Heart left ventricle (tissue), 16 donors: ENCODE measurements around the gene TULP4. TPM values are rescaled to one million over a fixed set of nuclear protein-coding genes. Genes with fewer than 3 reads are reported as not detected.

Experiments used
- ATAC-seq, 4 donors: fragments of 200-7000 bp; cut with Tn5 transposase; one replicate each; pipeline ENCODE4 v1.9.1; 2020 to 2022; ENCODE audit warnings: moderate library complexity in 4 of 4, mild to moderate bottlenecking in 3 of 4, moderate number of reproducible peaks in 1 of 4
- DNase-seq, 5 donors: peaks; one replicate each; pipeline ENCODE4 v3.0.0-alpha.2; 2020
- H3K27ac ChIP-seq, 12 donors: fragments of 200-600 bp; sonication (generic) in 4 of 12; one replicate each; pipeline versions ENCODE4 v1.5.0 to v1.8.0; 2016 to 2022; ENCODE audit warnings: mild to moderate bottlenecking in 2 of 12
- H3K27me3 ChIP-seq, 9 donors: fragments of 200-600 bp; sonication (generic) in 2 of 9; one replicate each; pipeline versions ENCODE4 v1.5.1 to v1.8.0; 2016 to 2022; ENCODE audit warnings: mild to moderate bottlenecking in 3 of 9
- H3K36me3 ChIP-seq, 9 donors: fragments of 200-600 bp; sonication (generic) in 2 of 9; one replicate each; pipeline versions ENCODE4 v1.5.0 to v1.8.0; 2018 to 2022; ENCODE audit warnings: mild to moderate bottlenecking in 2 of 9
- H3K4me1 ChIP-seq, 12 donors: fragments of 200-600 bp; sonication (generic) in 4 of 12; one replicate each; pipeline versions ENCODE4 v1.5.0 to v1.8.0; 2016 to 2022; ENCODE audit warnings: mild to moderate bottlenecking in 3 of 12
- H3K4me3 ChIP-seq, 12 donors: fragments of 200-600 bp; sonication (generic) in 4 of 12; one replicate each; pipeline versions ENCODE4 v1.5.0 to v1.8.0; 2017 to 2022; ENCODE audit warnings: mild to moderate bottlenecking in 9 of 12, moderate library complexity in 4 of 12
- H3K9me3 ChIP-seq, 12 donors: fragments of 200-600 bp; sonication (generic) in 4 of 12; one replicate each; pipeline versions ENCODE4 v1.5.0 to v1.8.0; 2016 to 2022; ENCODE audit warnings: mild to moderate bottlenecking in 1 of 12
- POLR2A ChIP-seq, 2 donors: fragments of 450-650 bp; IDR thresholded peaks; one replicate each; pipeline ENCODE4 v1.6.1; 2017; ENCODE audit warnings: antibody characterized with exemption in 2 of 2, mild to moderate bottlenecking in 2 of 2, moderate library complexity in 2 of 2
- WGBS, 4 donors: extraction: QIAGEN DNeasy Blood & Tissue Kit in 2 of 4; methylation state at CpG; one replicate each; pipeline versions ENCODE4 v1.1.5 to v1.1.7; 2013 to 2018; 5-methylcytosine and 5-hydroxymethylcytosine counted together
- intact Hi-C, 10 donors: fragments of 100-400 bp; cut with DNase I; formaldehyde crosslinking; loops; one replicate each; pipeline versions ENCODE4 v1.11.1 to v1.14.2; 2022
- polyA plus RNA-seq, 2 donors: library from polyadenylated mRNA; stranded (reverse); fragments of 200-250 nt; gene quantifications; one replicate each; pipeline ENCODE4 v1.2.3, GENCODE V29; 2013
- total RNA-seq, 9 donors: library from RNA; depleted of rRNA in 2 of 9; stranded (reverse); fragments of >200 nt in 2 of 9; fragmentation: NEBNext Ultra II Directional in 3 of 9; extraction: Animal tissue kit (Norgen Biotek cat#: 25700) in 3 of 9; gene quantifications; one replicate each; pipeline versions ENCODE4 v1.1.0 to v1.2.4, GENCODE V29; 2016 to 2023
- TF ChIP-seq, protein P1 (sequence below), 12 donors: fragments of 200-600 bp; sonication (generic) in 4 of 12; IDR thresholded peaks; one replicate each; pipeline versions ENCODE4 v1.5.0 to v1.8.0; 2018 to 2022; ENCODE audit warnings: antibody characterized with exemption in 12 of 12, mild to moderate bottlenecking in 5 of 12
- donor health status: ischemic (EF 13 %, LVEDD 7.1; RV severe dilation, severe dysfunction).
- donor health status: healthy with polysubstance abuse.
- donor health status: DM: no; HTN: yes; CAD: no.
- donor health status: DM: no; HTN: no; CAD: no.
- donor health status: ischemic (EF 25% LVEDD 6.9; RV normal size, moderate dysfunction).
- donor health status: ischemic (EF 25% LVEDD 5.7; RV mildly dilated, moderate dysfunction).
- donor health status: healthy.
- donor health status: DM: yes; HTN: yes; CAD: no.
- donor health status: ischemic (EF 35%, LVEDD 5.7; RV mildly dilated, moderate dysfunction).
- donor health status: nonischemic (EF 11% LVEDD 7.7; RV severe dilation, severe dysfunction).
- donor health status: DM: yes; HTN: yes; CAD: no.
- donor health status: PGD.
- donor health status: ischemic (EF 29% LVEDD 5.4; RV normal size, mild dysfunction).
- donor health status: nonischemic (EF 23%, LVEDD 6.1; RV moderate dilation, normal function).

Gene TULP4
- total and polyA plus RNA-seq, 11 donors, result 9.6 to 134 (median 93.0) TPM

DNA sequence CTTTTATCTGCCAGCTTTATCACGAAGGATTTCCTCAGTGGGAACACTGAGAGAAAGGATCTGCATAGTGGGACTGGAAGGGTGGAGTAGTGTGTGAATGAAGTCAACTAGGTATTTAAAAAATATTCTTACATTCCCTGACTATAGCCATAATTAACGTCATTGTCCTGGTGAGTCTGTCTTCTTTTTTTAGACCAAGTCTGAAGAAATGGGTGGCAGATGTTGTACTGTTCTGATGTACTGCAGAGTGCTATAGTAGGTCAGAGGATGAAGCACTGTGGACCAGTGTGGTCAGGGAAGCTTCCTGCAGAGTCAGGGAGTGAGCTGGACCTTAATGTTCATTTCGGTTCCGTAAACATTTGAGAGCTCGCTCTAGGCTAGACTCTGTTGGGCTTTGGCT, 11.9 kb downstream of the TULP4 start:
- DNase-seq (no peak), ATAC-seq (peak in 3 of 4 donors; percentile 74 to 79 (median 75))
- TF ChIP-seq POLR2A (IDR thresholded peaks at IDR 0.05), result no peak
- TF ChIP-seq, protein P1, sequence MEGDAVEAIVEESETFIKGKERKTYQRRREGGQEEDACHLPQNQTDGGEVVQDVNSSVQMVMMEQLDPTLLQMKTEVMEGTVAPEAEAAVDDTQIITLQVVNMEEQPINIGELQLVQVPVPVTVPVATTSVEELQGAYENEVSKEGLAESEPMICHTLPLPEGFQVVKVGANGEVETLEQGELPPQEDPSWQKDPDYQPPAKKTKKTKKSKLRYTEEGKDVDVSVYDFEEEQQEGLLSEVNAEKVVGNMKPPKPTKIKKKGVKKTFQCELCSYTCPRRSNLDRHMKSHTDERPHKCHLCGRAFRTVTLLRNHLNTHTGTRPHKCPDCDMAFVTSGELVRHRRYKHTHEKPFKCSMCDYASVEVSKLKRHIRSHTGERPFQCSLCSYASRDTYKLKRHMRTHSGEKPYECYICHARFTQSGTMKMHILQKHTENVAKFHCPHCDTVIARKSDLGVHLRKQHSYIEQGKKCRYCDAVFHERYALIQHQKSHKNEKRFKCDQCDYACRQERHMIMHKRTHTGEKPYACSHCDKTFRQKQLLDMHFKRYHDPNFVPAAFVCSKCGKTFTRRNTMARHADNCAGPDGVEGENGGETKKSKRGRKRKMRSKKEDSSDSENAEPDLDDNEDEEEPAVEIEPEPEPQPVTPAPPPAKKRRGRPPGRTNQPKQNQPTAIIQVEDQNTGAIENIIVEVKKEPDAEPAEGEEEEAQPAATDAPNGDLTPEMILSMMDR (IDR thresholded peaks at IDR 0.05), result no peak
- no peaks in the 10 kb centered on the region for H3K9me3 ChIP-seq
- no peaks in the 10 kb centered on the region for H3K36me3 ChIP-seq
- no peaks in the 10 kb centered on the region for H3K27me3 ChIP-seq
- WGBS, 4 donors, result 55 to 70% (median 65%) methylated on average over 5 of the region's 5 CpGs
- intact Hi-C loops, result no loop called here
- no peak overlapping the region for H3K27ac ChIP-seq
- H3K4me3 ChIP-seq, result no peak overlapping the region
- H3K4me1 ChIP-seq, result peaks cover 0 to 32% (median 15%) of the 10 kb centered on the region in 12 donors

DNA sequence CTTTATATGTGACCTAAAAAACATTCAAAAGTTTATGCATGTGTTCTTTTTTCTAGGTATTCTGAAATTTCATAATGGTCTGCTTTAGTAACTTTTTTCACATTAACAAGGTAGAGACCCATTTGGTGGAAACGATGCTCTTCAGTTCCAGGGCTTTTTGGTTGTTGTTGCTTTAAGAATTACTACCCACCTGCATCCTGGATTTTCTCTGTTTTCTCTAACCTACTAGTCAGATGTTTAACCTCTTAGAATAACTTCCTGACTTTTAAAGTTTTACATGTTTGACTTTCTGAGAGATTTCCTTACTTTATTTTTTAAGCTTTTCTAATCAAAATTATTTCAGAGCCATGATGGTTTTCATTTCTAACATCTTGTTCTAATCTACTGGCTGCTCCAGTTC, 14.9 kb downstream of the TULP4 start:
- 71 to 78% (median 73%) methylated on average over 1 of the region's 1 CpG for WGBS, 4 donors
- DNase-seq (no peak), ATAC-seq (no peak)
- TF ChIP-seq, protein P1 (IDR thresholded peaks at IDR 0.05), result no peak
- no peak for TF ChIP-seq POLR2A (IDR thresholded peaks at IDR 0.05)
- Histone ChIP-seq H3K4me3 (no peak overlapping the region), H3K27me3 (no peaks in the 10 kb centered on the region), H3K36me3 (no peaks in the 10 kb centered on the region), H3K4me1 (peaks cover 0 to 27% (median 15%) of the 10 kb centered on the region in 12 donors), H3K9me3 (peaks cover 0 to under 1% (median 0%) of the 10 kb centered on the region in 12 donors), H3K27ac (no peak overlapping the region)
- intact Hi-C loops, result no loop called here

DNA sequence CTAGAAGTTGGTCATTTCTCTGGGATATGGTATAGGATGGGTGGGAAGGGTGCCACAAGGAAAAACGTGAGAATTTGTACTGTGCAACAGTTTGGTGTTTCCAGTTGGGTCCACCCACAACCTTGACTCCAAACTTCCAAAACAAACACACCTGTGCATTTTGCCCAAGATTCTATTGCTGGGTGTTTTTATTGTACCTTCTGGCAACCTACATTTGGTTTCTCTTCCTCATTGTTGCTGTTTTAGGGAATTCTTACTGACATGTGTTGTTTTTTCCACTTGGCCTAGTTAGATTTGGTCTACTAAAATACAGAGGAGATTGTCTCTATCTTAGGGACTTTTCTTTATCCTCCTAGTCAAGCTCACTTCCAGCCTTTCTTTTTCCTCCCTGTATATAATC, 16.7 kb downstream of the TULP4 start:
- H3K4me1 ChIP-seq, result peaks cover 0 to 18% (median 7%) of the 10 kb centered on the region in 12 donors
- no peak for ATAC-seq
- no peak overlapping the region for H3K4me3 ChIP-seq
- TF ChIP-seq, protein P1 (IDR thresholded peaks at IDR 0.05), result no peak
- 0 to 26% (median 11%) methylated on average over 1 of the region's 1 CpG for WGBS, 4 donors
- no peak overlapping the region for H3K27ac ChIP-seq
- H3K27me3 ChIP-seq, result no peaks in the 10 kb centered on the region
- H3K36me3 ChIP-seq, result peaks cover 0 to 6% (median 0%) of the 10 kb centered on the region in 9 donors
- no peak for DNase-seq
- intact Hi-C loops, result no loop called here
- H3K9me3 ChIP-seq, result peaks cover 0 to 16% (median 3%) of the 10 kb centered on the region in 12 donors

DNA sequence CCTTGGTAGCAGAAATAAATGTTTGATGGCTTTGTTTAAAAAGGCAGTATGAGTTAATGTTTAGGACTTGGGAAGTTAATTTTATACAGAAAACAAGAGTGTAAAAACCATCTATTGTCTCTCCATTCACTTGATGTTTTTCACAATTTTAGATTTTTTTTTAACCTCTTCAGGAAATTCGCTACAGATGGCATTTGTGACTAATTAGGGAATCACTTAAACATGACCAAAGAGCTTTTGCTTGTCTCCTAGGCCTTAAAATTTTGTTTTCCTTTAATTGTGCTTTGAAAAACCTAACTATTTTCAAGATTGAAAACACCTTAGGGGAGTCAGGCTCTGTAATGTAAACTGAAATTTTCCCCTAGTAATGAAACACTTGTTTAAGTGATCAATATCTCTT, 17.3 kb downstream of the TULP4 start:
- WGBS, 4 donors, result 93 to 96% (median 95%) methylated on average over 1 of the region's 1 CpG
- DNase-seq (no peak), ATAC-seq (no peak)
- peaks cover 0 to 16% (median 3%) of the 10 kb centered on the region in 12 donors for H3K9me3 ChIP-seq
- peaks cover 0 to 13% (median under 1%) of the 10 kb centered on the region in 12 donors for H3K4me1 ChIP-seq
- no peak for TF ChIP-seq POLR2A (IDR thresholded peaks at IDR 0.05)
- TF ChIP-seq, protein P1 (IDR thresholded peaks at IDR 0.05), result no peak
- H3K27me3 ChIP-seq, result no peaks in the 10 kb centered on the region
- intact Hi-C loops, result no loop called here
- no peak overlapping the region for H3K27ac ChIP-seq
- H3K4me3 ChIP-seq, result no peak overlapping the region
- peaks cover 0 to 6% (median 0%) of the 10 kb centered on the region in 9 donors for H3K36me3 ChIP-seq
